Peyer's patch (tissue), 4 donors: Measurements from ENCODE around the gene UBE3C. TPM values are rescaled to one million over a fixed set of nuclear protein-coding genes. Genes with fewer than 3 reads are reported as not detected.

Experiments
- DNase-seq, 3 donors: peaks; one replicate each; pipeline ENCODE4 v3.0.0-alpha.2; 2017 to 2019
- H3K27ac ChIP-seq, 4 donors: fragments of 200-600 bp; sonication (generic); one replicate each; pipeline ENCODE4 v1.5.1; 2016 to 2019
- H3K27me3 ChIP-seq, 2 donors: fragments of 200-600 bp; sonication (generic); one replicate each; pipeline ENCODE4 v1.5.1; 2019
- H3K36me3 ChIP-seq, 3 donors: fragments of 200-600 bp; sonication (generic); one replicate each; pipeline ENCODE4 v1.5.1; 2016 to 2019
- H3K4me1 ChIP-seq, 4 donors: fragments of 200-600 bp; sonication (generic); one replicate each; pipeline ENCODE4 v1.5.1; 2016 to 2019
- H3K4me3 ChIP-seq, 4 donors: fragments of 200-600 bp; sonication (generic); 1 replicate in 3 of 4; 2 replicates in 1 of 4; pipeline ENCODE4 v1.5.1; 2016 to 2019; ENCODE audit warnings: mild to moderate bottlenecking in 1 of 4
- H3K9me3 ChIP-seq, 4 donors: fragments of 200-600 bp; sonication (generic); one replicate each; pipeline ENCODE4 v1.5.1; 2016 to 2019; ENCODE audit warnings: mild to moderate bottlenecking in 1 of 4
- POLR2A ChIP-seq, 2 donors: fragments of 450-650 bp; IDR thresholded peaks; one replicate each; pipeline ENCODE4 v1.5.1; 2017; ENCODE audit warnings: antibody characterized with exemption in 2 of 2, mild to moderate bottlenecking in 2 of 2, moderate library complexity in 2 of 2
- total RNA-seq, 4 donors: library from RNA; depleted of rRNA; stranded (reverse); fragments of >200 nt; gene quantifications; one replicate each; pipeline ENCODE4 v1.1.0, GENCODE V29; 2016
- TF ChIP-seq, protein P1 (sequence below), 6 experiments: fragments of 450-650 bp in 4 of 6; fragments of 200-600 bp in 2 of 6; sonication (generic) in 1 of 6; IDR thresholded peaks; one replicate each; pipeline ENCODE4 v1.5.1; 2017 to 2019; ENCODE audit warnings: antibody characterized with exemption in 6 of 6, mild to moderate bottlenecking in 3 of 6, moderate library complexity in 1 of 6

UBE3C gene
- total RNA-seq, 4 donors from 2014 or later, result 76.4 to 106 (median 101) TPM

DNA sequence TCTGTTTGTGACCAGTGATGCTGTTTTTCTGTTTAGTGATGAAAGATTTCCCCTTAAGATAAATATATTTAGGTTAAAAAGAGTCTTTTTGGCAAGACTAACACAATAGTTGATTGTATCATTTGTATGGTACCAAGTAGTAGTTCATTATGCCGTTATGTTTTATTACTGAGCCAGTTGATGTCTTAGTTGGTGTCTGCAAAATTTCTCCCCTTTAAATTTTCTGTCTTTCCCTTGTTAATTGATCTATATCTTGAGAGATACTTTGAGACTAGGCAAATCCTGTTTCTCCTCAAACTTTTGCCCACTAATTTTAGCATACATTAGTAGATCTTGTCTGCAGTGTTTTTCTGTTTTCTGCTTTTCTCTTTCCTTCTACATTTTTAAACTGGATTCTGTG lies 21.7 kb downstream of the UBE3C start:
- no peaks in the 10 kb centered on the region for H3K4me1 ChIP-seq
- peaks cover 0 to 16% (median 3%) of the 10 kb centered on the region in 3 donors for H3K36me3 ChIP-seq
- no peak overlapping the region for H3K27ac ChIP-seq
- no peaks in the 10 kb centered on the region for H3K27me3 ChIP-seq
- no peak overlapping the region for H3K4me3 ChIP-seq
- DNase-seq, result no peak
- TF ChIP-seq, protein P1, sequence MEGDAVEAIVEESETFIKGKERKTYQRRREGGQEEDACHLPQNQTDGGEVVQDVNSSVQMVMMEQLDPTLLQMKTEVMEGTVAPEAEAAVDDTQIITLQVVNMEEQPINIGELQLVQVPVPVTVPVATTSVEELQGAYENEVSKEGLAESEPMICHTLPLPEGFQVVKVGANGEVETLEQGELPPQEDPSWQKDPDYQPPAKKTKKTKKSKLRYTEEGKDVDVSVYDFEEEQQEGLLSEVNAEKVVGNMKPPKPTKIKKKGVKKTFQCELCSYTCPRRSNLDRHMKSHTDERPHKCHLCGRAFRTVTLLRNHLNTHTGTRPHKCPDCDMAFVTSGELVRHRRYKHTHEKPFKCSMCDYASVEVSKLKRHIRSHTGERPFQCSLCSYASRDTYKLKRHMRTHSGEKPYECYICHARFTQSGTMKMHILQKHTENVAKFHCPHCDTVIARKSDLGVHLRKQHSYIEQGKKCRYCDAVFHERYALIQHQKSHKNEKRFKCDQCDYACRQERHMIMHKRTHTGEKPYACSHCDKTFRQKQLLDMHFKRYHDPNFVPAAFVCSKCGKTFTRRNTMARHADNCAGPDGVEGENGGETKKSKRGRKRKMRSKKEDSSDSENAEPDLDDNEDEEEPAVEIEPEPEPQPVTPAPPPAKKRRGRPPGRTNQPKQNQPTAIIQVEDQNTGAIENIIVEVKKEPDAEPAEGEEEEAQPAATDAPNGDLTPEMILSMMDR (IDR thresholded peaks at IDR 0.05), result no peak
- TF ChIP-seq POLR2A (IDR thresholded peaks at IDR 0.05), result no peak
- H3K9me3 ChIP-seq, result no peaks in the 10 kb centered on the region

GRCh38 chr7:157165987-157166386 lies 27.3 kb downstream of the UBE3C start:
- Histone ChIP-seq H3K4me1 (no peaks in the 10 kb centered on the region), H3K9me3 (no peaks in the 10 kb centered on the region), H3K27me3 (no peaks in the 10 kb centered on the region), H3K27ac (no peak overlapping the region), H3K4me3 (no peak overlapping the region), H3K36me3 (peaks cover 0 to 57% (median 3%) of the 10 kb centered on the region in 3 donors)
- no peak for DNase-seq
- TF ChIP-seq, protein P1 (IDR thresholded peaks at IDR 0.05), result no peak
- TF ChIP-seq POLR2A (IDR thresholded peaks at IDR 0.05), result no peak

DNA sequence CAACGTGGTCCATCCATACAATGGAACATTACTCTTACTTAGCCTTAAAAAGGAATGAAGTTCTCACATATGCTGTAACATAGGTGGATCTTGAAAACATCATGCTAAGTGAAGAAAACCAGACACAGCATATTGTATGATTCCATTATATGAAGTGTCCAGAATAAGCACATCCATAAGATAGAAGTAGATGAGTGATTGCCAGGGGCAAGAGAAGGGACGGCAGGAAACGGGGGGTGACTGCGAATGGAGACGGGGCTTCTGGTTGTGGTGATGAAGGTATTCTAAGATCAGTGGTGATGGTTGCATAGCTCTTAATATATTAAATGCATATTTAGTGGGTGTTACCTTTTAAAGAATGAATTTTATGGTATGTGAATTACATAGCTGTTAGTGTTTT lies 29.8 kb downstream of the UBE3C start:
- no peak for DNase-seq
- Histone ChIP-seq H3K4me3 (no peak overlapping the region), H3K36me3 (peaks cover 0 to 76% (median 3%) of the 10 kb centered on the region in 3 donors)

DNA sequence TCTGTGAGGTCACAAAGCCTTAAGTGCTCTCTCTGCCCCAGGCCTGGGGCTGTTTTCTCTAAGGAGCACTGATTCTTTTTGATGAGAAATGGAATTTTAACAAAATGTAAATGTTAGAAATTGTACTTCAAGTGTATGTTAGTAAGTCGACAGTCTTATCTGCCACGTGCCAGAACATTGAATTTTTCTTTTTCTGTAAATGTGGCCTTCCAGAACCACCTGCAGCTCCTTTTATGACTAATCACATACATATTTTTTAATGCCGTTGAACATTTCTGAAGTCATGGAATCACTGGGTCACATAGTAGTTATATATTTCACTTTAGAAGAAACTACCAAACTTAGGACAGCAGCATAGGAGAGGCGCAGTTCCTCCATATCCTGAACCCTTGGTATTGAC lies 38.0 kb downstream of the UBE3C start:
- no peak for DNase-seq
- Histone ChIP-seq H3K4me3 (no peak overlapping the region), H3K4me1 (no peaks in the 10 kb centered on the region), H3K27me3 (no peaks in the 10 kb centered on the region), H3K27ac (no peak overlapping the region), H3K9me3 (no peaks in the 10 kb centered on the region), H3K36me3 (peaks cover 0 to 87% (median 4%) of the 10 kb centered on the region in 3 donors)
- TF ChIP-seq, protein P1 (IDR thresholded peaks at IDR 0.05), result no peak
- TF ChIP-seq POLR2A (IDR thresholded peaks at IDR 0.05), result no peak

More for the DNA sequence above, 29.8 kb downstream of the UBE3C start:
- Histone ChIP-seq H3K27me3 (no peaks in the 10 kb centered on the region), H3K27ac (no peak overlapping the region), H3K4me1 (no peaks in the 10 kb centered on the region), H3K9me3 (no peaks in the 10 kb centered on the region)
- TF ChIP-seq, protein P1 (IDR thresholded peaks at IDR 0.05), result no peak
- no peak for TF ChIP-seq POLR2A (IDR thresholded peaks at IDR 0.05)

- TF ChIP-seq, protein P1 (IDR thresholded peaks at IDR 0.05), result no peak
- TF ChIP-seq POLR2A (IDR thresholded peaks at IDR 0.05), result no peak
- Histone ChIP-seq H3K27me3 (no peaks in the 10 kb centered on the region), H3K27ac (no peak overlapping the region), H3K4me1 (no peaks in the 10 kb centered on the region), H3K9me3 (no peaks in the 10 kb centered on the region), H3K4me3 (no peak overlapping the region), H3K36me3 (peaks cover 0 to 88% (median 4%) of the 10 kb centered on the region in 3 donors)
- DNase-seq, result no peak
Observed at GRCh38 chr7:157177333-157177982, 38.7 kb downstream of the UBE3C start.
